ENCODE data around the gene RAB27B. TPM values are rescaled to one million over a fixed set of nuclear protein-coding genes. Genes with fewer than 3 reads are reported as not detected.

Gene RAB27B
- total RNA-seq, 1 experiment from 2014 or later = 13.2 TPM

GRCh38 chr18:54857499-54857898, 29.2 kb downstream of the RAB27B start:
- Histone ChIP-seq H3K27me3 (ENCODE audit: low read length) (no peaks in the 10 kb centered on the region), H3K9me3 (ENCODE audit: low read length) (no peaks in the 10 kb centered on the region), H3K27ac (ENCODE audit: low read length) (no peak overlapping the region), H3K9me2 (replicated peaks; ENCODE audit: low read length) (no peaks in the 10 kb centered on the region), H3K4me2 (ENCODE audit: low read length) (no peak overlapping the region), H3F3A (ENCODE audit: low read length, unreplicated experiment) (no peaks in the 10 kb centered on the region), H4K20me1 (ENCODE audit: low read length) (no peaks in the 10 kb centered on the region), H3K79me2 (ENCODE audit: low read length) (no peaks in the 10 kb centered on the region), H3K36me3 (ENCODE audit: low read depth, low read length) (no peaks in the 10 kb centered on the region), H2AFZ (ENCODE audit: low read length) (no peak overlapping the region), H3K4me3 (ENCODE audit: low read length) (no peak overlapping the region), H3K4me1 (ENCODE audit: insufficient read depth, low read length) (peaks cover 9% of the 10 kb centered on the region), H3K9ac (ENCODE audit: low read length) (no peak overlapping the region)
- ChIA-PET CTCF (no interaction called here), POLR2A (ENCODE audit: unreplicated experiment) (no interaction called here)
- no peak for TF ChIP-seq CTCF (conservative IDR thresholded peaks at IDR 0.05; ENCODE audit: low read depth, low read length)
- no peak for TF ChIP-seq EZH2 (IDR thresholded peaks at IDR 0.05; ENCODE audit: low read length, unreplicated experiment)
- no peak for TF ChIP-seq EZH2phosphoT487 (IDR thresholded peaks at IDR 0.05; ENCODE audit: borderline replicate concordance, low read length)
- no TSS peak for BruUV-seq (replicated peaks)
- no peak for DNase-seq
- intact Hi-C loops (cut with micrococcal nuclease) = no loop called here
- ATAC-seq = no peak

- DNase-seq (peak; percentile 8), ATAC-seq (peak; percentile 62; the same call in 1 of the 2 replicates)
- BruUV-seq (replicated peaks) = no TSS peak
- no peak overlapping the region for H3K9ac ChIP-seq (ENCODE audit: low read length)
- H3K36me3 ChIP-seq (ENCODE audit: low read depth, low read length) = no peaks in the 10 kb centered on the region
- no peak overlapping the region for H3K4me2 ChIP-seq (ENCODE audit: low read length)
- no peaks in the 10 kb centered on the region for H3K9me3 ChIP-seq (ENCODE audit: low read length)
- peaks cover 9% of the 10 kb centered on the region for H3K4me1 ChIP-seq (ENCODE audit: insufficient read depth, low read length)
- ChIA-PET POLR2A (ENCODE audit: unreplicated experiment) (no interaction called here), CTCF (no interaction called here)
- H4K20me1 ChIP-seq (ENCODE audit: low read length) = no peaks in the 10 kb centered on the region
- no peaks in the 10 kb centered on the region for H3F3A ChIP-seq (ENCODE audit: low read length, unreplicated experiment)
- H3K27me3 ChIP-seq (ENCODE audit: low read length) = no peaks in the 10 kb centered on the region
- H3K4me3 ChIP-seq (ENCODE audit: low read length) = no peak overlapping the region
- H3K79me2 ChIP-seq (ENCODE audit: low read length) = no peaks in the 10 kb centered on the region
- intact Hi-C loops (cut with micrococcal nuclease) = no loop called here
- TF ChIP-seq EZH2phosphoT487 (IDR thresholded peaks at IDR 0.05; ENCODE audit: borderline replicate concordance, low read length) (no peak), CTCF (conservative IDR thresholded peaks at IDR 0.05; ENCODE audit: low read depth, low read length) (no peak), EZH2 (IDR thresholded peaks at IDR 0.05; ENCODE audit: low read length, unreplicated experiment) (no peak)
- no peaks in the 10 kb centered on the region for H3K9me2 ChIP-seq (replicated peaks; ENCODE audit: low read length)
- H3K27ac ChIP-seq (ENCODE audit: low read length) = no peak overlapping the region
- H2AFZ ChIP-seq (ENCODE audit: low read length) = no peak overlapping the region
Observed at GRCh38 chr18:54859667-54860421, 31.6 kb downstream of the RAB27B start.

- Histone ChIP-seq H2AFZ (ENCODE audit: low read length) (no peak overlapping the region), H3K79me2 (ENCODE audit: low read length) (no peaks in the 10 kb centered on the region), H3K27ac (ENCODE audit: low read length) (no peak overlapping the region), H3K27me3 (ENCODE audit: low read length) (no peaks in the 10 kb centered on the region), H3K36me3 (ENCODE audit: low read depth, low read length) (no peaks in the 10 kb centered on the region), H4K20me1 (ENCODE audit: low read length) (no peaks in the 10 kb centered on the region), H3K9me2 (replicated peaks; ENCODE audit: low read length) (no peaks in the 10 kb centered on the region), H3K4me2 (ENCODE audit: low read length) (no peak overlapping the region), H3K9me3 (ENCODE audit: low read length) (no peaks in the 10 kb centered on the region), H3K4me3 (ENCODE audit: low read length) (no peak overlapping the region), H3K4me1 (ENCODE audit: insufficient read depth, low read length) (peaks cover 9% of the 10 kb centered on the region), H3K9ac (ENCODE audit: low read length) (no peak overlapping the region), H3F3A (ENCODE audit: low read length, unreplicated experiment) (no peaks in the 10 kb centered on the region)
- ChIA-PET CTCF (no interaction called here), POLR2A (ENCODE audit: unreplicated experiment) (no interaction called here)
- TF ChIP-seq CTCF (conservative IDR thresholded peaks at IDR 0.05; ENCODE audit: low read depth, low read length) (no peak), EZH2 (IDR thresholded peaks at IDR 0.05; ENCODE audit: low read length, unreplicated experiment) (no peak)
- no TSS peak for BruUV-seq (replicated peaks)
- intact Hi-C loops (cut with micrococcal nuclease) = no loop called here
- ATAC-seq (no peak), DNase-seq (no peak)
Observed at GRCh38 chr18:54860941-54861340, 32.7 kb downstream of the RAB27B start.
